Fibroblast of gingiva (primary cell): Measurements from ENCODE around the gene CNTN4.
"Not testable (repeated sequence)": the region's sequence is repeated elsewhere in the genome, so short reads cannot be mapped to it uniquely, and the experiment has no call there.

ENCODE experiments used
- DNase-seq: peaks from one replicate; pipeline ENCODE4 v3.0.0-alpha.2; 2011; ENCODE audit warnings: low read depth

The CNTN4 gene

DNA sequence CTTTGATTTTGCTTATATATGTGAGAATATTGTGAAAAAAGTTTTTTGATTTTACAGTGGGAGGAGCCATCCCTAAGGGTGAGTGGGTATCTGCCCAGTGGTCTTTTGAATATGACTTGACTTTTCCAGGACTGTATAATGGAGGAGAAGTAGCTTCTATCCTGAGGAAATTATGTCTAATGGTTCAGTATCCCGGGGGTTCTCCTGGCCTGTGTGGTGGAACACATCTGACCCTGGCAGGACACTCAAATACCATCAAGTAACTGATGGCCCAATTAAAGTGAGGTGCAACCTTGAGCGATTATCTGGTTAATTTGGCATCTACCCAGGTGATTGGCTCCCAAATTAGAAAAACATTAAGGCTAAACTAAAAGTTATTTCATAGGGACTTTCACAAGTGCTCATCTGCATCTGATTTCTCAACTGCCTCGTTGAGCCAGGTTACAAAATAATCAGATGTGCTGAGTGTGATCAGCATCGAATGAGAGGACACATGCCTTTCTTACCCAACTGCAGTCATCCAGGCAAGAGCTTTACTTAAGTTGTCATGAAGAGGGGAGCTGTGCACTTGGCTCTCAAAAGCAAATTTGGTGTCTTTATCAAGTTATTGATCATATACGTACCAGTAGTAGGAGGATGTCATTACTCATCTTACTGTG is 810.2 kb downstream of the CNTN4 start:
- no peak for DNase-seq

DNA sequence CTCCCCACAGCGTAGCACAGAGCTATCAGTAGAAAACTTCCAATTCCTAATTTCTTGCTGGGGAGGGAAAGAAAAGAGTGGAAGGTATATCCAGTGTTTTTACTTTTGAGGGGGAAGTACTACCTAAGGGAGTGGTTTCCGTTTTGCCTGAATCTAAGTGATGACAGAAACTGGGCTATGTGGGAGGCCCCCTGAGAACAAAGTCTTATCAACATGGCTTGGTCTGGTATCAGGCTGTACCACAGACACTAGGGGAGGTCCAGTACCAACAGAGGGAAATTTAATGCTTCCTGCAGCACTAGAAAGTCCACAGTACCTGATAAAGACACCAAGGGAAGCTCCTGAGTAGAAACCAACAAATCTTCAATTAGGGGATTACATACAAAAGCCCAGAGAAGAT is 812.3 kb downstream of the CNTN4 start:
- DNase-seq = no peak

DNA sequence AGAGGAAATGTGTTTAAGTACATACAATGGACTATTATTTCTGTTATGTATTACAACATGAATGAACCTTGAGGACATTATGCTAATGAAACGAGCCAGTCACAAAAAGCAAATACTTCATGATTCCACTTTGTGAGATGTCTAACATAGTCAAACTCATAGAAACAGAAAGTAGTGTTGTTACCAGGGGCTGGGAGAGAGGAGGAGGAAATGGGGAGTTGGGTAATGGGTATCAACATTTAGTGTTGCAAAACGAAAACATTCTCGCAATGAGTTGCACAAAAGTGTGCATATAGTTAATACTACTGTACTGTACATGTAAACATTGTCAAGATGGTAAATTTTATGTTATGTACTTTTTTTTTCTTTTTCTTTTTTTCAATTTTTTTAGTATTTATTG is 817.2 kb downstream of the CNTN4 start:
- DNase-seq = no peak

GRCh38 chr3:2916640-2917039 is 818.0 kb downstream of the CNTN4 start:
- DNase-seq = not testable (repeated sequence)

GRCh38 chr3:2920103-2920502 is 821.4 kb downstream of the CNTN4 start:
- no peak for DNase-seq

DNA sequence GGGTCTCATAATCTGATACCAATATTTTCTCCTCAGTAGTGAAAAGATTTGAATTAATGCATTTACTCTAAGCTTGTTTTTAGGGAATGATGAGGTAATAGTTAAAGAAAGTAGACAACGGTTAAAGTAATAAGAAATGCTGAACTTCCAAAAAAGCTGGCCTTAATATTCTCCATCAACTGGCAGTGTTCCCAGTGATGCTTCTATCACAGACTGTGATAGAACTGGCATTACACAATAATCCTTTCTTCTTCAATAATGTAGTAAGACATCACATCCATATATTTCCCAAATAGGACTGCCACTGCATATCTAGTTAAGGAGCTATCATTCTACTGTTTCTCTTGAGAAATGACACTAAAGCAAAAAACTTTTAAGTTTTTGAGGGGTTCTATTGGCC is 822.8 kb downstream of the CNTN4 start:
- no peak for DNase-seq

GRCh38 chr3:2921903-2922302 is 823.2 kb downstream of the CNTN4 start:
- no peak for DNase-seq

- no peak for DNase-seq
Observed at GRCh38 chr3:2923390-2923789, 824.7 kb downstream of the CNTN4 start.

DNA sequence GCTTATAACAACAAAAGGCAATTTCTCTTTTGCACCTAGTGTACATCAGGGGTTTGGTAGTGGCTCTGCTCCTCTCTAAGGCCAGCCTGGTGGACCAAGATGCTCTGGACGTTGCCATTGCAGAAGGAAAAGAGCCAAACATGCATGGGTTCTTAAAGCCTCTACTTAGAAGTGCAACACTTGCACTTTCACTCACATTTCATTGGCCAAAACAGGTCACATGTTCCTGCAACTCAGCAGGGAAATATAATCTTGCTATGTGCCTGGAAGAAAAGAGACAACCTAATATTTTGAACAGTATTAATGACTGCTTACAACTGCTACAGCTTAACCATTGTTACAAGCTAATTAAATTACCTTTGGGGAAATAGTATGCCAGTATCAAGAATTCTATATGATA is 828.6 kb downstream of the CNTN4 start:
- DNase-seq = no peak

- DNase-seq = no peak
Observed at GRCh38 chr3:2929574-2929973, 830.9 kb downstream of the CNTN4 start.

- no peak for DNase-seq
Observed at GRCh38 chr3:2931265-2931664, 832.6 kb downstream of the CNTN4 start.

- no peak for DNase-seq
Observed at GRCh38 chr3:2934541-2934940, 835.9 kb downstream of the CNTN4 start.

- DNase-seq = no peak
Observed at GRCh38 chr3:2937055-2937454, 838.4 kb downstream of the CNTN4 start.

- DNase-seq = no peak
Observed at GRCh38 chr3:2937592-2937991, 838.9 kb downstream of the CNTN4 start.

GRCh38 chr3:2938711-2939110 is 840.0 kb downstream of the CNTN4 start:
- DNase-seq = no peak

- no peak for DNase-seq
Observed at GRCh38 chr3:2940062-2940461, 841.4 kb downstream of the CNTN4 start.

- no peak for DNase-seq
Observed at GRCh38 chr3:2944628-2945027, 846.0 kb downstream of the CNTN4 start.

- no peak for DNase-seq
Observed at GRCh38 chr3:2945121-2945520, 846.5 kb downstream of the CNTN4 start.

DNA sequence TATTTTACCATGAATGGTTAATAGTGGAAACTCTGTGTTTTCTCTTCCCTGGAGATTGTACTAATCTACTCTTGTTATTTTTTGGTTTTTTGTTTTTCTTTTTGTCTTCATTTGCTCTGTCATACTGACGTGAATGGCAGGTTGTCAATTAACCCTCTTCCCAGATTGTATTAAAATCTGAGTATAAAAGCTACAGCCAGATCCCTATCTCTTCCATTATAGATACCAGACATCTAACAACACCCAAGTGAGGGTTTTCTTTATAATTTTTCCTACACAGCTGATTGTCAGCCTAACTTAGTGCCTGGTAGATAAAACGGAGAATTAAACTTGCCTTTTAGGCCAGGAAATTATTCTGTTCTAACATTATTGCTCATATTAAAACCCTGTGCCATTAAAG is 848.9 kb downstream of the CNTN4 start:
- DNase-seq = no peak

DNA sequence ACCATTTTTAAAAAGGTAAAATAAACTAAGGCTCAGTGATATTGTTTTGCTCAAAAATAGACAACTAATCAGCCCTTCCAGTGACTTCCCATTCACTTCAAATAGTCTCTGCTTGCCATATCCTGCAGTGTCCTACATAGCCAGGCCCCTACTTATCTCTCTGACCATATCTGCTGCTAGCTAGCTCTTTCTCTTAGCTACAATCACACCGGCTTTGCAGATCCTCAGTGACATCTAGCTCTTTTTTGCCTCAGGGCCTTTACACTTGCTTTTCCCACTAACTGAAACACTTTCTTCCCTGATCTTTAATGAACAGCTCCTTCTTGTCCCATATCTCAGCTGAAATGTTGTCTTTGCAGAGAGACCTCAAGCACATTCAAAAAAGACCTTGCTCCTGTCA is 850.2 kb downstream of the CNTN4 start:
- no peak for DNase-seq

GRCh38 chr3:2950159-2950558 is 851.5 kb downstream of the CNTN4 start:
- DNase-seq = no peak

- DNase-seq = no peak
Observed at GRCh38 chr3:2957115-2957514, 858.4 kb downstream of the CNTN4 start.

- DNase-seq = no peak
Observed at GRCh38 chr3:2958551-2958950, 859.9 kb downstream of the CNTN4 start.

DNA sequence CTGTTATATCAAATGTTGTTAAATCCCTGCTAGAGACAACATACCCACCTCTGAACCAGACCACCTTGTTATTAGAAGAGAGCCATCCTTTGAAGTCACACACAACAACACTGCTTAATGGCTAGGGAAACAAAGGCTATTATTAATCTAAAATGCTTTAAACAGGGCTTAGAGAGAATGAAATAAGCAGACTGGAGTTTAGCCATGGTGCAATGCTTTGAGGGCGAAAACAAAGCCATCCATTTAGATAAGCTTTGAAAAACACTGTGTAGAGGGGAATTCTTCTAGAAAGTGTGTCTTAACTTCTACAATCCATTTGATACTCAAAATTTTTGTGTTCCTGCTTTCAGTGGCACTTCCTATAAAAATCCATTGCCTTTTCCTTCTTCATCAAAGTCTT is 862.9 kb downstream of the CNTN4 start:
- DNase-seq = no peak

DNA sequence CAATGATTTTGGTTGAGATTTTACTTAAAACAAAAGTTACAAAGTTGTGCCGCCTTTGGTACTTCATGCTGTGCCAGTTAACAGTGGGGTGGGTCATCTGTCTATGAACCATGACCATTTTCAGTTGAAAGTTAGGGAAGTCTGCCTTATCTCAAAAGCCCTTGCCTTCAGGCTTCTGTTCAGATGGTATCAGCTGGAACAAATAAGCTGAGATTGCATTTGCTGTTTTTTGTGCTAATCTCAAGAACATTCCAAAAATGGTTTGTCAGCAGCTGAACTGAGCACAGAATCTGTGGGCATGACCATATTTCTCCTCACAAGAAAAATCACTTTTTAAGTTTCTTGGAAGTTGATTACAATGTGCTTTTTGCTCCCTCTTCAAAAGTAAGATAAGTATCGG is 869.2 kb downstream of the CNTN4 start:
- no peak for DNase-seq
